Nephron progenitor cell (in vitro differentiated cells): ENCODE data around the gene HNRNPF.
A peak's percentile ranks its signal among the peaks of the same experiment; 100 is the strongest.
"Not testable (repeated sequence)": the region's sequence is repeated elsewhere in the genome, so short reads cannot be mapped to it uniquely, and the experiment has no call there.

Experiments used
- DNase-seq: peaks from one replicate; pipeline ENCODE4 v3.0.0; 2021
- H3K27ac Mint-ChIP-seq: 2 replicates; pipeline ENCODE4 v1.8.0; 2021; ENCODE audit warnings: mild to moderate bottlenecking, moderate library complexity, mixed read lengths
- H3K27me3 Mint-ChIP-seq: 2 replicates; pipeline ENCODE4 v1.8.0; 2021; ENCODE audit warnings: mild to moderate bottlenecking, low read depth, mixed read lengths; ENCODE audit not compliant: poor library complexity
- H3K36me3 Mint-ChIP-seq: 2 replicates; pipeline ENCODE4 v1.8.0; 2021; ENCODE audit warnings: low read depth, mixed read lengths
- H3K4me1 Mint-ChIP-seq: 2 replicates; pipeline ENCODE4 v1.8.0; 2021; ENCODE audit warnings: mixed read lengths
- H3K4me3 Mint-ChIP-seq: 2 replicates; pipeline ENCODE4 v1.8.0; 2021; ENCODE audit warnings: mild to moderate bottlenecking, moderate library complexity, mixed read lengths
- H3K9me3 Mint-ChIP-seq: 2 replicates; pipeline ENCODE4 v1.8.0; 2021; ENCODE audit warnings: mild to moderate bottlenecking, moderate library complexity, mixed read lengths
- TF ChIP-seq, protein P1 (sequence below): fragments of 200-600 bp; sonication (generic); IDR thresholded peaks from 2 replicates; pipeline ENCODE4 v1.5.0; 2021; ENCODE audit warnings: antibody characterized with exemption

The HNRNPF gene

DNA sequence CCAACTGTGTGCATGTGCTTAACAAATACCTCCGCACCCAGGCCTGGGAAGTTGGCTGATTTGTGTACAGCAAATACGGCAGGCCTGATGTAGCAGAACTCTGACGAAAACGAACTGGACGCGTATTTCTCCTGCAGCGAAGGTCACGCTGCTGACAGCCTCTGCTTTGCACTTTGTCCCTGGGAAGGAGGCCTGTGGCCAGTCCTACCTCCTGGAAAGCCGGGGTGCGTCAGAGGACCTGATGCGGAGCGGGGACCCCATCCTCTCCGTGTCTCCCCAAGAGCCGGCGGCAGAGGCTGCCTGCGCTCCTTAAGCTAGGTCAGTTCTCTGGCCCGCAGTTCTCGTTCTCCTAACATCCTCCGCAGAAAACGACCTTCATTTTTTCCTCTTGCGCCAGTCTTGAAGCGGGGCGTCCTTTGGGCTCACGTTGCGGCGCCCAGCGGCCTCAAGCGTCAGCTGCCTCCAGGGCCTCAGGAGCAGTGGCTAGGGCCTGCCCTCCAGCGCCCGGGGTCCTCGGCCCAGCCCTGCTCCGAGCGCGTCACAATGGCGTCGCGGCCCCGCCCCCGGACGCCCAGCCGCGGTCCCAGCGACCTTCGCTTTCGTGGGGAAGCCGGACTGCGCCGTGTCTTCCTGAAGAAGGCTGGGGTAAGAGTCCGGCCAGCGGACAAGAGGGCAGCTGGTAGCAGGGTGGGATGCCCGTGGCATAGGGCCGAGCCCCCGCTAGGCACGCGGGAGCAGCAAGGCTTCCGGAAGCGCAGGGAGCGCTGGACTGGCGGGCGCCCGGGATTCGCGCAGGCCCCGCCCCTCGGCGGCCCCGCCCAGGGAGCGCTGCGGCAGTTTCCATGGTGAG lies 27.5 kb upstream of the HNRNPF start, which contains the start of gene ZNF487:
TSS of gene ZNF487 (plus strand) at position 821 of the 850 bp plus-strand sequence. CDS start 38,703 bp downstream, outside the sequence.
- H3K4me1 Mint-ChIP-seq, result peaks cover 17% of the 10 kb centered on the region
- no peaks in the 10 kb centered on the region for H3K27me3 Mint-ChIP-seq
- peak within 1 kb of the TSS; percentile 99 for H3K27ac Mint-ChIP-seq
- TF ChIP-seq, protein P1, sequence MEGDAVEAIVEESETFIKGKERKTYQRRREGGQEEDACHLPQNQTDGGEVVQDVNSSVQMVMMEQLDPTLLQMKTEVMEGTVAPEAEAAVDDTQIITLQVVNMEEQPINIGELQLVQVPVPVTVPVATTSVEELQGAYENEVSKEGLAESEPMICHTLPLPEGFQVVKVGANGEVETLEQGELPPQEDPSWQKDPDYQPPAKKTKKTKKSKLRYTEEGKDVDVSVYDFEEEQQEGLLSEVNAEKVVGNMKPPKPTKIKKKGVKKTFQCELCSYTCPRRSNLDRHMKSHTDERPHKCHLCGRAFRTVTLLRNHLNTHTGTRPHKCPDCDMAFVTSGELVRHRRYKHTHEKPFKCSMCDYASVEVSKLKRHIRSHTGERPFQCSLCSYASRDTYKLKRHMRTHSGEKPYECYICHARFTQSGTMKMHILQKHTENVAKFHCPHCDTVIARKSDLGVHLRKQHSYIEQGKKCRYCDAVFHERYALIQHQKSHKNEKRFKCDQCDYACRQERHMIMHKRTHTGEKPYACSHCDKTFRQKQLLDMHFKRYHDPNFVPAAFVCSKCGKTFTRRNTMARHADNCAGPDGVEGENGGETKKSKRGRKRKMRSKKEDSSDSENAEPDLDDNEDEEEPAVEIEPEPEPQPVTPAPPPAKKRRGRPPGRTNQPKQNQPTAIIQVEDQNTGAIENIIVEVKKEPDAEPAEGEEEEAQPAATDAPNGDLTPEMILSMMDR, result no peak
- peak; percentile 86 for DNase-seq
- peaks cover 8% of the 10 kb centered on the region for H3K9me3 Mint-ChIP-seq
- peaks cover 10% of the 10 kb centered on the region for H3K36me3 Mint-ChIP-seq
- H3K4me3 Mint-ChIP-seq, result peak within 1 kb of the TSS; percentile 95

DNA sequence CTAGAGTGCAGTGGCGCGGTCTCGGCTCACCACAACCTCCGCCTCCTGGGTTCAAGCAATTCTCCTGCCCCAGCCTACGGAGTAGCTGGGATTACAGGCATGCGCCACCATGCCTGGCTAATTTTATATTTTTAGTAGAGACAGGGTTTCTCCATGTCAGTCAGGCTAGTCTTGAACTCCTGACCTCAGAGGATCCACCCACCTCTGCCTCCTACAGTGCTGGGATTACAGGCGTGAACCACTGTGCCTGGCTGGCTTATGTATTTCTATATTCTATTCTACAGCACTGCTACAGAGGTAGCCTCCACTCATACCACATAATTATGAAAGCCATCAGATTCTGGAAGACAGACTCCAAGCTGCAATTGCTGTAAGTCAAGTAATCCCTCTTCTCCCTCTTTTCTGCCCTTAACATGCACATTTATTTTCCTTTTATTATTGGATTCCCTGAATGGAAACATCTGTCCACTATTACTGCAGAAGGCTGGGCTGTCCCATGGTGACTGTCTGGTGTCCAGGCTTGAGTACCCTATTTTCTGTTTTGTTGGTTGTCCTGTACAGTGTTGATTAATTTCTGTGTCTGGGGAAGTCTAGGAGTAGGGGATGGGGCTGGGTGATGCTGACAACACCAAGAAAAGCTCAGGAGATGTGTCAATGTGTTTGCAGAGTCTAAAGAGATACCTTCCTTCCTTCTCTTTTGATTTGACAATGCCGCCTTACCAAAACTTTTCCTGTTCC lies 22.1 kb upstream of the HNRNPF start:
- H3K4me3 Mint-ChIP-seq, result no peak overlapping the region
- peak overlapping the region; percentile 47 for H3K27ac Mint-ChIP-seq
- no peaks in the 10 kb centered on the region for H3K27me3 Mint-ChIP-seq
- TF ChIP-seq, protein P1, result no peak
- peaks cover 9% of the 10 kb centered on the region for H3K4me1 Mint-ChIP-seq
- H3K36me3 Mint-ChIP-seq, result peaks cover 5% of the 10 kb centered on the region
- peaks cover 4% of the 10 kb centered on the region for H3K9me3 Mint-ChIP-seq
- DNase-seq, result no peak

DNA sequence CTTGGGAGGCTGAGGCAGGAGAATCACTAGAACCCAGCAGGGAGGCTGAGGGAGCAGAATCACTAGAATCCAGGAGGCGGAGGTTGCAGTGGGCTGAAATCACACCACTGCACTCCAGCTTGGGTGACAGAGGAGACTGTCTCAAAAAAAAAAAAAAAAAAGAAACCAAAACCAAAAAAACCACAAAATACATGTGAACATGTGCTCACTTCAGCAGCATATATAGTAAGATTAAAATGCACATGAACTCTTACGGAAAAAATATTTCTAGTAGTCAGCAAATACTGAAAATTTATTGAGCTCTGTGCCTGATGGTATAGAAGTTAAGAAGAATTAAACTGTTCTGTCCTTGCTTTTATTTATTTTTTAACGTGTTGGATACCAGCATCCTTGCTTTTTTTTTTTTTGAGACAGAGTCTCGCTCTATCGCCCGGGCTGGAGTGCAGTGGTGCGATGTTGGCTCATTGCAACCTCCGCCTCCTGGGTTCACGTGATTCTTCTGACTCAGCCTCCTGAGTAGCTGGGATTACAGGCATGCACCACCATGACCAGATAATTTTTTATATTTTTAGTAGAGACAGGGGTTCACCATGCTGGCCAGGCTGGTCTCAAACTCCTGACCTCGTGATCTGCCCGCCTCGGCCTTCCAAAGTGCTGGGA lies 18.3 kb upstream of the HNRNPF start:
- peaks cover 7% of the 10 kb centered on the region for H3K4me1 Mint-ChIP-seq
- no peak for DNase-seq
- H3K36me3 Mint-ChIP-seq, result peaks cover 13% of the 10 kb centered on the region
- no peak overlapping the region for H3K27ac Mint-ChIP-seq
- H3K27me3 Mint-ChIP-seq, result no peaks in the 10 kb centered on the region
- H3K4me3 Mint-ChIP-seq, result no peak overlapping the region
- TF ChIP-seq, protein P1, result no peak
- peaks cover 6% of the 10 kb centered on the region for H3K9me3 Mint-ChIP-seq

DNA sequence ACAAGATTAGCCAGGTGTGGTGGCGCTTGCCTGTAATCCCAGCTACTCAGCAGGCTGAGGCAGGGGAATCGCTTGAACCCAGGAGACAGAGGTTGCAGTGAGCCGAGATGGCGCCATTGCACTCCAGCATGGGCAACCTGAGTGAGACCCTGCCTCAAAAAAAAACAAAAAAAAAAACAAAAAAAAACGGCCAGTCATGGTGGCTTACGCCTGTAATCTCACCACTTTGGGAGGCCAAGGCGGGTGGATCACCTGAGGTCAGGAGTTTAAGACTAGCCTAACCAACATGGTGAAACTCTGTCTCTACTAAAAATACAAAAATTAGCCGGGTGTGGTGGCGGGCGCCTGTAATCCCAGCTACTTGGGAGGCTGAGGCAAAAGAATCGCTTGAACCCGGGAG lies 17.5 kb upstream of the HNRNPF start:
- DNase-seq, H3K27me3 Mint-ChIP-seq, H3K27ac Mint-ChIP-seq, H3K4me3 Mint-ChIP-seq, H3K4me1 Mint-ChIP-seq: not testable (repeated sequence)
- Mint-ChIP-seq H3K36me3 (peaks cover 19% of the 10 kb centered on the region), H3K9me3 (peaks cover 14% of the 10 kb centered on the region)

DNA sequence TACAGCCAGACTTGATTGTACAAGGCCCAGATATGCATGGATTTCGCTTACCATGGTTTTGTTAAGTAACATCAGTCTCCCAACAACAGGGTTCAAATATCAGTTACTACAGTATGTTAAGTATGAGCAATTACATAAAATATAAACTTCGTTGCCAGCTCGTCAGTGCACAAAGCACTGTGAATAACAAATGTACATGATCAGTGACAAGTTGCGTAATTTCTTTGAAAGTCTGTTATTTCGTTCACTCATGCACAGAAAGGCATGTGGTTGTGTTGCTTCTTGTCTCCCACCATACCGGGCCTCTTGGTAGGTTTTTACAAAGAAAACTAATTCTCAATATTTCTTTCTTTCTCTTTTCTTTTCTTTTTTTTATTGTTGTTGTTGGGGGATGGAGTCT lies 15.4 kb upstream of the HNRNPF start:
- Mint-ChIP-seq H3K27me3 (peaks cover 3% of the 10 kb centered on the region), H3K4me3 (no peak overlapping the region), H3K4me1 (peaks cover 6% of the 10 kb centered on the region), H3K27ac (no peak overlapping the region), H3K9me3 (peaks cover 31% of the 10 kb centered on the region), H3K36me3 (peaks cover 21% of the 10 kb centered on the region)
- TF ChIP-seq, protein P1, result no peak
- DNase-seq, result no peak

DNA sequence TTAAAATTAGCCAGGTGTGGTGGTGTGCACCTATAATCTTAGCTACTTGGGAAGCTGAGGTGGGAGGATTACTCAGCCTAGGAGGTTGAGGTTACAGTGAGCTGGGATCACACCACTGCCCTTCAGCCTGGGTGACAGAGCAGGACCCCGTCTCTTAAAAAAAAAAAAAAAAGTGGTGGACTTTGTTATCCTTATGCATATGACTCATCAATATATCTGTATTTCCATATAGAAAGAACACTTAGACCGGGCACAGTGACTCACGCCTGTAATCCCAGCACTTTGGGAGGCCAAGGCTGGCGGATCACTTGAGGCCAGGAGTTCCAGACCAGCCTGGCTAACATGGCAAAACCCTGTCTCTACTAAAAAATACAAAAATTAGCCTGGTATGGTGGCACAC lies 13.0 kb upstream of the HNRNPF start:
- H3K36me3 Mint-ChIP-seq, result peaks cover 21% of the 10 kb centered on the region
- H3K9me3 Mint-ChIP-seq, result peaks cover 32% of the 10 kb centered on the region
- DNase-seq, H3K4me3 Mint-ChIP-seq, H3K27ac Mint-ChIP-seq, H3K27me3 Mint-ChIP-seq, H3K4me1 Mint-ChIP-seq: not testable (repeated sequence)
